Stimulated activated CD8-positive, alpha-beta memory T cell treated with anti-CD3 and anti-CD28 coated beads, Interleukin-15, amount 100 ng/mL, for 4 hours (primary cell): ENCODE data around the gene BACH2.
"Not testable (repeated sequence)": the region's sequence is repeated elsewhere in the genome, so short reads cannot be mapped to it uniquely, and the experiment has no call there.

Experiments used
- DNase-seq, 2 donors: peaks; one replicate each; pipeline ENCODE4 v3.0.0-alpha.2; 2020; ENCODE audit warnings: low read depth in 2 of 2

BACH2 gene

GRCh38 chr6:90068703-90069523 is 227.7 kb downstream of the BACH2 start:
- DNase-seq = no peak

- DNase-seq = no peak
Observed at GRCh38 chr6:90068264-90068663, 228.4 kb downstream of the BACH2 start.

DNA sequence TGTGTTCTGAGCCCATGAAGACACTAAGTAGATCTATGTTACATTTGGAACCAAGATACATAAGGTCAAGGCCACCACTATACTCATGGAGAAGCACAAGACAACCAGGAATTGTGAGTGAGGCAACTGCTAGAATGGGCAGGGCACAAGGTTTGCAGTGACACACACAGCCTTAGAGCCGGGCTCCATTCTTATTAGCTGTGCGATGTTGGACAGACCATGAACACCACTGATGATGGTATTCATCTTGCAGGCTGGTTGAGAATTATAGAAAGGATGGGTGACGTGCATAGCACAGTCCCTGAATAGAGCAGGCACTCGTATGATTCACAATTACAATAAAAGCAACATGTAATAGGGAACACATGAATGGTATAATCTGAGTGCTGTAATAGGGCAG is 229.9 kb downstream of the BACH2 start:
- DNase-seq = no peak

GRCh38 chr6:90065173-90065572 is 231.5 kb downstream of the BACH2 start:
- no peak for DNase-seq

DNA sequence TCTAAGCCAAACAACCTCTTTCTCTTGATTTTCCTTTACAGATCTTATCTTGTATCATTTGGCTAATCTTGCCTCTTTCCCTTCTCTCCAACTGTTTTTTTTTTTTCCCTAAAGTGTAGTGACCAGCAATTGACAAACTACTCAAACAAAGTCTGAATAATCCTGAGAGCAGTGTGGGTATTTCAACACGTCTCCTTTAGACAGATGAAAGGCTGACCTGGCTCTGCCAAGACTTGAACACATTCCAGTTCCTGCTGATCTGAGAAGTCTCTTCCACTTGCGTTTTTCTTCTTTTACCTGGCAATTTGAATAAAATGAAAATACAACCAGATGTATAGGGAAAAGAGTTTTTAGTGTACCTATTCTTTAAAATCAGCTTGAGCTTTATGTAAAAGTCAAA is 234.0 kb downstream of the BACH2 start:
- DNase-seq = no peak

DNA sequence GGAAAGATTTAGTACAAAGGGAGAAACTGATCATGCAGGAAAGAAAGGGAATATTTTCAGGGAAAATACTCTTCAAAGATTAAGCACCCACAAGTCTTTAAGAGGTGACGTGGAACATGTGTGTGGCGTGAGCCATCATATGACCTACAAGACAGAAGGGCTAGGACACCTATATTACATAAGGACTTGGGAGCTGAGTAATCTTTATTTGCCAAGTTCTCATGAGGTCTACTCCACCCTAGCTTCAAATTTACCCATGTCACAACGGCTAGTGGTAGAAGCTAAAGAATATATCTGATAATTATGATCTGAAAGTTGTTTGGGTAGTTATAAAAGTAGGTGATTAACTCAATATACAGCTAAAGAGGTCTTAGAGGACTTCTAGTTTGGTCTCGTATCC is 234.6 kb downstream of the BACH2 start:
- no peak for DNase-seq

- not testable (repeated sequence) for DNase-seq
Observed at GRCh38 chr6:90059178-90059577, 237.5 kb downstream of the BACH2 start.

- DNase-seq = not testable (repeated sequence)
Observed at GRCh38 chr6:90055924-90056323, 240.7 kb downstream of the BACH2 start.

GRCh38 chr6:90054193-90054592 is 242.4 kb downstream of the BACH2 start:
- DNase-seq = not testable (repeated sequence)

GRCh38 chr6:90053614-90054013 is 243.0 kb downstream of the BACH2 start:
- no peak for DNase-seq

DNA sequence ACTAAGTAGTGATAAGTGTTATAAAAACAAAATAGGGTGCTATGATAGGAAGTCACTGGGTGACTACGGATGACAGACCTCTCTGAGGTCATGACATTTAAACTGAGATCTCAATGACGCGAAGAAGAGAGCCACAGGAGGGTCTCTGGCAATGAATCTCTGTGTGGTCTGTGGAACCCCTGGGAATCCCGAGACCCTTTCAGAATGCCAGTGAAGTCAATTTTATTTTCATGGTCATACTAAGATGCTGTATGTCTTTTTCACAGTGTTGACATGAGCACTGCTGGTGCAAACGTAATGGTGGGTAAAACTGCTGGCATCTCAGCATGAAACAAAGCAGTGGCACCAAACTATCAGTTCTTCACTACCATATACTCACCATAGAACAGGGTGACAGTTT is 247.3 kb downstream of the BACH2 start:
- no peak for DNase-seq

DNA sequence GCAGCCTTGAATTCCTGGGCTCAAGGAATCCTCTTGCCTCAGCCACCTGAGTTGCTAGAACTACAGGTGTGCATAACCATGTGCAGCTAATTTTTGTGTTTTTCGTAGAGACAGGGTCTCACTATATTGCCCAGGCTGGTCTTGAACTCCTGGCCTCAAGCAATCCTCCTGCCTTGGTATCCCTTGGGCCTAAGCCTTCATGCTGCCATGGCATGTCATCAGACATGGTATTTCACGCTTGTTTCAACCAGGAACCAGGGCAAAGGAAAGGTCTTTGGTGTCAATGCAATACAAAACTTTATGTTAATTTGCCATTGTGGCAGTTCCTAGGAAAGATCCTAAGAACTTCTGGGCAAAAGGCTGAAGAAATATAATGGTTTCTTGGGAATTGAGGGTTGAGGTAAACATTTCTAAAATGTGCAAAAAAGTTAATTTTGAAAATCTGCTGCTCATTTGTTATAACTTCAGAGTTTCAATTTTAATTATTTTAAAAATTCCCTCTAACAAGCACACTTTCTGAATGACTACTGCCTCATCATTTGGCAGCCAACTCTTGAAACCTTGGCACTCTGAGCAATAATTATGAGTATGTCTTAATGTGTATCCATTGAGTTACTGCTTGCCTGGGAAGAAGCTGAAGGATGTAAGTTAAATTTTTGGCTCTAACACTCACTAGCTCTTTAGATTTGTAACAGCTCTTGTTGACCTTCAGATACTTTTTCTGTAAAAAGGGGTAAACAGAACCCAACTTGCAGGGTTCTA is 248.3 kb downstream of the BACH2 start:
- no peak for DNase-seq

GRCh38 chr6:90045535-90045934 is 251.1 kb downstream of the BACH2 start:
- no peak for DNase-seq

- DNase-seq = no peak
Observed at GRCh38 chr6:90044833-90045381, 251.7 kb downstream of the BACH2 start.

GRCh38 chr6:90044182-90044832 is 252.3 kb downstream of the BACH2 start:
- DNase-seq = no peak

- DNase-seq = no peak
Observed at GRCh38 chr6:90040931-90041330, 255.7 kb downstream of the BACH2 start.

DNA sequence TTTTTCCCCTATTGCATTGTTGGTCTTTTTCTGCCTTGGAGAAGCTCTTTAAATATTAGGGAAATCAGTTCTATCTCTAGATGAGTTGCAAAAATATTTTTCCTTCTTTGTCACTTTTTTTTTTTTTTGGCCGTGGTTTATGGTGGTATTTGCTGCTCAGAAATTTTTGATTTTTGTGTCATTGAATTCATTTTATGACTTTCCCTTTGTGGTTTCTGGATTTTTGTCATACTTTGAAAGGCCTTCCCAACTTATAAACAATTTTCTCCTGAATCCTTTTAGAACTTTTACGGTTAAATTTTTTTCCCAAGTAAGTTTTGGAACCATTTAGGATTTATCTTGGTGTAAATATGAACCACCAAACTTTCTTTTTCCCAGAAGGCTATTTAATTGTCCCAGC is 256.7 kb downstream of the BACH2 start:
- no peak for DNase-seq

GRCh38 chr6:90038961-90039653 is 257.5 kb downstream of the BACH2 start:
- no peak for DNase-seq

- DNase-seq = no peak
Observed at GRCh38 chr6:90036963-90037362, 259.7 kb downstream of the BACH2 start.

- no peak for DNase-seq
Observed at GRCh38 chr6:90035047-90035723, 261.5 kb downstream of the BACH2 start.

GRCh38 chr6:90033746-90034271 is 262.8 kb downstream of the BACH2 start:
- DNase-seq = no peak
